Caco-2 (cell line): ENCODE results near the gene EXOC1. TPM values are rescaled to one million over a fixed set of nuclear protein-coding genes. Genes with fewer than 3 reads are reported as not detected.

Experiments
- BruUV-seq: library from RNA; stranded (reverse); fragments of 400-500 nt; replicated peaks from 2 replicates; lab custom pipeline; 2021; lab: Mats Ljungman, UMichigan
- CTCF ChIA-PET: fragments of 300-600 bp; sonication (Branson Sonifier 250); formaldehyde crosslinking; loops from one replicate; lab custom pipeline; 2022; ENCODE audit warnings: antibody characterized with exemption; lab: Charles Lee
- POLR2A ChIA-PET: fragments of 300-600 bp; sonication (Branson Sonifier 250); formaldehyde crosslinking; loops from one replicate; lab custom pipeline; 2022; ENCODE audit warnings: antibody characterized with exemption; lab: Charles Lee
- DNase-seq, 2 experiments: peaks; one replicate each; pipeline versions ENCODE4 v3.0.0 to v3.0.0-alpha.2; 2020 to 2022
- H3K27me3 ChIP-seq: replicated peaks from 2 replicates; pipeline ENCODE4 v1.6.0; 2011; ENCODE audit warnings: low read length; ENCODE audit not compliant: control insufficient read depth, insufficient read depth
- H3K36me3 ChIP-seq: 2 replicates; pipeline ENCODE4 v1.5.1; 2011; ENCODE audit warnings: low read length; ENCODE audit not compliant: control insufficient read depth, insufficient read depth
- H3K4me1 ChIP-seq: fragments of 250-450 bp; sonication (Bioruptor Pico); 2 replicates; pipeline ENCODE4 v1.5.1; 2020; ENCODE audit warnings: mild to moderate bottlenecking
- H3K4me3 ChIP-seq: 2 replicates; pipeline ENCODE4 v1.5.1; 2011; ENCODE audit warnings: low read depth, mild to moderate bottlenecking, control low read depth, low read length
- H3K9me3 ChIP-seq: fragments of 250-450 bp; sonication (Bioruptor Pico); 2 replicates; pipeline ENCODE4 v1.5.1; 2020; ENCODE audit warnings: mild to moderate bottlenecking, moderate library complexity
- H3K27ac Mint-ChIP-seq: one replicate; pipeline ENCODE4 v1.8.0; 2022; ENCODE audit warnings: mixed read lengths; ENCODE audit not compliant: unreplicated experiment
- H3K27me3 Mint-ChIP-seq: one replicate; pipeline ENCODE4 v1.8.0; 2022; ENCODE audit warnings: mixed read lengths; ENCODE audit not compliant: insufficient read depth, unreplicated experiment
- H3K36me3 Mint-ChIP-seq: one replicate; pipeline ENCODE4 v1.8.0; 2022; ENCODE audit warnings: mild to moderate bottlenecking, mixed read lengths; ENCODE audit not compliant: insufficient read depth, unreplicated experiment
- H3K4me1 Mint-ChIP-seq: one replicate; pipeline ENCODE4 v1.8.0; 2022; ENCODE audit warnings: low read depth, mixed read lengths; ENCODE audit not compliant: unreplicated experiment
- H3K4me3 Mint-ChIP-seq: one replicate; pipeline ENCODE4 v1.8.0; 2022; ENCODE audit warnings: mild to moderate bottlenecking, moderate library complexity, mixed read lengths; ENCODE audit not compliant: unreplicated experiment
- H3K9me3 Mint-ChIP-seq: one replicate; pipeline ENCODE4 v1.8.0; 2022; ENCODE audit warnings: mixed read lengths; ENCODE audit not compliant: unreplicated experiment
- CTCF ChIP-seq, 2 experiments: fragments of 200-600 bp in 1 of 2; IDR thresholded peaks; 1 replicate in 1 of 2; 2 replicates in 1 of 2; pipeline versions ENCODE4 v1.5.1 to v1.8.0; 2011 to 2022; ENCODE audit warnings: antibody characterized with exemption in 1 of 2, control low read depth in 1 of 2, inconsistent platforms in 1 of 2, low read depth in 1 of 2, low read length in 1 of 2, mild to moderate bottlenecking in 1 of 2, moderate library complexity in 1 of 2; ENCODE audit not compliant: insufficient read depth in 1 of 2, severe bottlenecking in 1 of 2, unreplicated experiment in 1 of 2
- intact Hi-C: fragments of 100-400 bp; cut with micrococcal nuclease; formaldehyde crosslinking; loops from one replicate; pipeline ENCODE4 v1.10.0; 2022; ENCODE audit not compliant: unreplicated experiment
- total RNA-seq: library from RNA; stranded (reverse); gene quantifications from 2 replicates; pipeline ENCODE4 v1.2.3, GENCODE V29; 2022

EXOC1 gene
- total RNA-seq, 1 experiment from 2014 or later, result 19.9 TPM

GRCh38 chr4:55851885-55852284 is 1.6 kb upstream of the EXOC1 start:
- Histone ChIP-seq H3K4me1 (peaks cover 17% of the 10 kb centered on the region), H3K36me3 (no peaks in the 10 kb centered on the region), H3K27me3 (no peaks in the 10 kb centered on the region), H3K9me3 (no peaks in the 10 kb centered on the region), H3K4me3 (no peak overlapping the region)
- TF ChIP-seq CTCF (IDR thresholded peaks at IDR 0.05; ENCODE audit: insufficient read depth in 1 of 2, low read depth in 1 of 2, low read length in 1 of 2, severe bottlenecking in 1 of 2, unreplicated experiment in 1 of 2), result no peak
- H3K4me3 Mint-ChIP-seq, result no peak overlapping the region
- peak; percentile 20 to 50 for DNase-seq
- no peaks in the 10 kb centered on the region for H3K27me3 Mint-ChIP-seq
- peaks cover 7% of the 10 kb centered on the region for H3K4me1 Mint-ChIP-seq
- H3K36me3 Mint-ChIP-seq, result peaks cover 8% of the 10 kb centered on the region
- no peaks in the 10 kb centered on the region for H3K9me3 Mint-ChIP-seq
- no TSS peak for BruUV-seq
- no peak overlapping the region for H3K27ac Mint-ChIP-seq
- POLR2A ChIA-PET, result no interaction called here
- CTCF ChIA-PET, result no interaction called here
- intact Hi-C loops, result no loop called here

- no peaks in the 10 kb centered on the region for H3K9me3 ChIP-seq
- no peaks in the 10 kb centered on the region for H3K9me3 Mint-ChIP-seq
- H3K27ac Mint-ChIP-seq, result peak overlapping the region; percentile 78
- intact Hi-C loops, result no loop called here
- no peaks in the 10 kb centered on the region for H3K36me3 ChIP-seq
- no peaks in the 10 kb centered on the region for H3K27me3 Mint-ChIP-seq
- no TSS peak for BruUV-seq
- CTCF ChIA-PET, result interaction anchor here (1.3 kb wide), 1 partner anchor 12 kb away, joined by 3 read pairs; no protein-coding TSS in a partner anchor
- TF ChIP-seq CTCF (IDR thresholded peaks at IDR 0.05; ENCODE audit: insufficient read depth in 1 of 2, low read depth in 1 of 2, low read length in 1 of 2, severe bottlenecking in 1 of 2, unreplicated experiment in 1 of 2), result no peak
- no peak for DNase-seq
- H3K4me1 ChIP-seq, result peaks cover 17% of the 10 kb centered on the region
- peak overlapping the region; percentile 91 for H3K4me3 ChIP-seq
- no peak overlapping the region for H3K4me3 Mint-ChIP-seq
- H3K36me3 Mint-ChIP-seq, result peaks cover 8% of the 10 kb centered on the region
- no peaks in the 10 kb centered on the region for H3K27me3 ChIP-seq
- POLR2A ChIA-PET, result no interaction called here
- H3K4me1 Mint-ChIP-seq, result peaks cover 7% of the 10 kb centered on the region
These were observed 681 bp downstream of the EXOC1 start for GRCh38 chr4:55854129-55854528.

GRCh38 chr4:55857586-55857985 is 4.1 kb downstream of the EXOC1 start:
- BruUV-seq, result no TSS peak
- Histone ChIP-seq H3K4me1 (peaks cover 6% of the 10 kb centered on the region; the same call in 1 of the 2 replicates), H3K36me3 (no peaks in the 10 kb centered on the region), H3K9me3 (no peaks in the 10 kb centered on the region), H3K27me3 (no peaks in the 10 kb centered on the region), H3K4me3 (no peak overlapping the region)
- CTCF ChIA-PET, result no interaction called here
- H3K9me3 Mint-ChIP-seq, result no peaks in the 10 kb centered on the region
- H3K36me3 Mint-ChIP-seq, result peaks cover 8% of the 10 kb centered on the region
- H3K27ac Mint-ChIP-seq, result no peak overlapping the region
- intact Hi-C loops, result no loop called here
- no peaks in the 10 kb centered on the region for H3K4me1 Mint-ChIP-seq
- no peaks in the 10 kb centered on the region for H3K27me3 Mint-ChIP-seq
- H3K4me3 Mint-ChIP-seq, result no peak overlapping the region
- POLR2A ChIA-PET, result no interaction called here
- no peak for DNase-seq
- TF ChIP-seq CTCF (IDR thresholded peaks at IDR 0.05; ENCODE audit: insufficient read depth in 1 of 2, low read depth in 1 of 2, low read length in 1 of 2, severe bottlenecking in 1 of 2, unreplicated experiment in 1 of 2), result no peak
